Ishikawa (cell line): ENCODE results near the gene ADCY2.

Experiments
- CEBPB ChIP-seq: IDR thresholded peaks from 2 replicates; pipeline ENCODE4 v1.6.1; 2012
- CREB1 ChIP-seq: IDR thresholded peaks from 2 replicates; pipeline ENCODE4 v1.6.1; 2012; ENCODE audit warnings: low read depth
- EGR1 ChIP-seq: IDR thresholded peaks from 2 replicates; pipeline ENCODE4 v1.6.1; 2012
- EP300 ChIP-seq: IDR thresholded peaks from 2 replicates; pipeline ENCODE4 v1.6.1; 2012; ENCODE audit warnings: borderline replicate concordance
- FOXM1 ChIP-seq: IDR thresholded peaks from 2 replicates; pipeline ENCODE4 v1.6.1; 2012; ENCODE audit warnings: low read depth, borderline replicate concordance
- NFIC ChIP-seq: IDR thresholded peaks from 2 replicates; pipeline ENCODE4 v1.6.1; 2012
- RAD21 ChIP-seq: IDR thresholded peaks from 2 replicates; pipeline ENCODE4 v1.6.1; 2012; ENCODE audit warnings: low read depth
- TAF1 ChIP-seq: IDR thresholded peaks from 2 replicates; pipeline ENCODE4 v1.6.1; 2012; ENCODE audit warnings: low read depth, mild to moderate bottlenecking
- TCF12 ChIP-seq: IDR thresholded peaks from 2 replicates; pipeline ENCODE4 v1.6.1; 2012; ENCODE audit warnings: low read depth
- TEAD4 ChIP-seq: IDR thresholded peaks from 2 replicates; pipeline ENCODE4 v1.6.1; 2012
- YY1 ChIP-seq: IDR thresholded peaks from 2 replicates; pipeline ENCODE4 v1.6.1; 2012; ENCODE audit warnings: low read depth
- ZBTB7A ChIP-seq: IDR thresholded peaks from 2 replicates; pipeline ENCODE4 v1.6.1; 2012; ENCODE audit warnings: low read depth
- TF ChIP-seq, protein P1 (sequence below): IDR thresholded peaks from 2 replicates; pipeline ENCODE4 v1.6.1; 2012; ENCODE audit warnings: low read depth, mild to moderate bottlenecking
- TF ChIP-seq, protein P2 (sequence below): IDR thresholded peaks from 2 replicates; pipeline ENCODE4 v1.6.1; 2012
- TF ChIP-seq, protein P3 (sequence below): IDR thresholded peaks from 2 replicates; pipeline ENCODE4 v1.6.1; 2012

The ADCY2 gene

DNA sequence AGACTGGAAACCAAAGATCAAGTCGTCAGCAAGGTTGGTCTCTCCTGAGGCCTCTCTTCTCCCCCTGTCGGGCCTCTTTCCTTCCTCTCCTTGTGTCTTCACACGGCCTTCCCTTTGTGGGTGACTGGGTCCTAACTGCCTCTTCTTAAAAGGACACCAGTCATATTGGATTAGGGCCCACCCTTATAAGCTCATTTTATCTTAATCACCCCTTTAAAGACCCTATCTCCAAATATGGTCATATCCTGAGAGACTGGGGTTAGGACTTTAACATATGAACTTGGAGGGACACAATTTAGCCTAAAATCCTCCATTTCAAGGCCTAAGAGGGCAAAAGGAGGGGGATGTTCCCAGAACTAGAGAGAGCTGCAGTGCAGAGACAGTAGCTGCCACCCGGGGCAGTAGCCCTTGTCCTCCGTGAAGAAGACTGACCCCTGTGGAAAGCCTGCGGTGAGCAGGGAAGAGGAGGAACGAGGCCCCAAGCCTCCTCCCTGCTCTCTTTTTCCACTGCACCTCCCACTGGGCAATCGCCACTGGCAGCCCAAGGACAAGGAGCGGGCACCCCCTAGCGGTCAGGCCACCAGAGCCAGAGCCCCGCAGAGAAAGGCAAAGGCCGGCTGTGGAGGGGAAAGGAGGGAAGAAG lies 420.1 kb downstream of the ADCY2 start:
- TF ChIP-seq EGR1 (no peak), RAD21 (peak; percentile 84), EP300 (no peak)

DNA sequence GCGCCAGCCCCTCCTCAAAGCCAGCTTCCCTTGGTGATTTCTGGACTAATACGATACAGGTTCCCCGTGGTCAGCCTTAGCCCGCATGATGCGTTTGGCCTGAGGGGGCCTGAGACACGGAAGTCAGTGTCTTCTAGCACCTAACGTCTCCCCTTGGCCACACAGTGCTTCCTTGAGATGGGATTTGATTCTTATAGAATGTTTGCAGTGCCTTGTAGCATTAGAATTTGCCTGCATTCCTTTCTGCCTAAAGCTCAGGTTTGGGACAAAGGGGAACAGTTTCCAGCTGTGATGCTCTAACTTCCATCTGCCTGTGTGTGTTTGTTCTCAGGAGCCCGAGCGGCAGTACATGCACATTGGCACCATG lies 420.6 kb downstream of the ADCY2 start:
- TF ChIP-seq, protein P1, sequence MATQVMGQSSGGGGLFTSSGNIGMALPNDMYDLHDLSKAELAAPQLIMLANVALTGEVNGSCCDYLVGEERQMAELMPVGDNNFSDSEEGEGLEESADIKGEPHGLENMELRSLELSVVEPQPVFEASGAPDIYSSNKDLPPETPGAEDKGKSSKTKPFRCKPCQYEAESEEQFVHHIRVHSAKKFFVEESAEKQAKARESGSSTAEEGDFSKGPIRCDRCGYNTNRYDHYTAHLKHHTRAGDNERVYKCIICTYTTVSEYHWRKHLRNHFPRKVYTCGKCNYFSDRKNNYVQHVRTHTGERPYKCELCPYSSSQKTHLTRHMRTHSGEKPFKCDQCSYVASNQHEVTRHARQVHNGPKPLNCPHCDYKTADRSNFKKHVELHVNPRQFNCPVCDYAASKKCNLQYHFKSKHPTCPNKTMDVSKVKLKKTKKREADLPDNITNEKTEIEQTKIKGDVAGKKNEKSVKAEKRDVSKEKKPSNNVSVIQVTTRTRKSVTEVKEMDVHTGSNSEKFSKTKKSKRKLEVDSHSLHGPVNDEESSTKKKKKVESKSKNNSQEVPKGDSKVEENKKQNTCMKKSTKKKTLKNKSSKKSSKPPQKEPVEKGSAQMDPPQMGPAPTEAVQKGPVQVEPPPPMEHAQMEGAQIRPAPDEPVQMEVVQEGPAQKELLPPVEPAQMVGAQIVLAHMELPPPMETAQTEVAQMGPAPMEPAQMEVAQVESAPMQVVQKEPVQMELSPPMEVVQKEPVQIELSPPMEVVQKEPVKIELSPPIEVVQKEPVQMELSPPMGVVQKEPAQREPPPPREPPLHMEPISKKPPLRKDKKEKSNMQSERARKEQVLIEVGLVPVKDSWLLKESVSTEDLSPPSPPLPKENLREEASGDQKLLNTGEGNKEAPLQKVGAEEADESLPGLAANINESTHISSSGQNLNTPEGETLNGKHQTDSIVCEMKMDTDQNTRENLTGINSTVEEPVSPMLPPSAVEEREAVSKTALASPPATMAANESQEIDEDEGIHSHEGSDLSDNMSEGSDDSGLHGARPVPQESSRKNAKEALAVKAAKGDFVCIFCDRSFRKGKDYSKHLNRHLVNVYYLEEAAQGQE, result no peak
- TF ChIP-seq, protein P2, sequence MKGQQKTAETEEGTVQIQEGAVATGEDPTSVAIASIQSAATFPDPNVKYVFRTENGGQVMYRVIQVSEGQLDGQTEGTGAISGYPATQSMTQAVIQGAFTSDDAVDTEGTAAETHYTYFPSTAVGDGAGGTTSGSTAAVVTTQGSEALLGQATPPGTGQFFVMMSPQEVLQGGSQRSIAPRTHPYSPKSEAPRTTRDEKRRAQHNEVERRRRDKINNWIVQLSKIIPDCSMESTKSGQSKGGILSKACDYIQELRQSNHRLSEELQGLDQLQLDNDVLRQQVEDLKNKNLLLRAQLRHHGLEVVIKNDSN, result no peak
- no peak for TF ChIP-seq EP300
- no peak for TF ChIP-seq EGR1
- TF ChIP-seq, protein P3, sequence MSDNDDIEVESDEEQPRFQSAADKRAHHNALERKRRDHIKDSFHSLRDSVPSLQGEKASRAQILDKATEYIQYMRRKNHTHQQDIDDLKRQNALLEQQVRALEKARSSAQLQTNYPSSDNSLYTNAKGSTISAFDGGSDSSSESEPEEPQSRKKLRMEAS, result no peak
- no peak for TF ChIP-seq TEAD4
- no peak for TF ChIP-seq TCF12
- TF ChIP-seq CEBPB, result no peak
- no peak for TF ChIP-seq CREB1
- no peak for TF ChIP-seq FOXM1
- TF ChIP-seq RAD21, result no peak
- TF ChIP-seq NFIC, result no peak
- no peak for TF ChIP-seq ZBTB7A
- TF ChIP-seq TAF1, result no peak
- TF ChIP-seq YY1, result no peak

DNA sequence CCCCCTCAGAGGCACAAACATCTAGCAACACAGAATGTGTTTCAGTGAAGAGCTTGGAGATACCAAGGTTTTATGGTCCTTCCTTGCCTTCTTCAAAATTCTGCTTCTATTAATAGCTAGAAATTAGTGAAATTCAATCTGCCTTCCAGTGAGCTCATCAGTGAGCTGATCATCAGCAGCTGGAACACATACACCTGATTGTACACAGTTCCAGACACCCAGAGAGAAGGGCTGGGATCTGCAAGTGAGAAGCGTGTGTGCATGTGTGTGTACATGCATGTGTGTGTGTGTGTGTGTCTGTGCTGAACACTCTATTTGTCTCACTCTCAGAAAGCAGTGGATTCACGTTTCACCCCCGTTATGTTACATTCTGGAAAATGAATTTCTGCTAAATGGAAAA lies 426.5 kb downstream of the ADCY2 start:
- TF ChIP-seq, protein P1, result no peak

DNA sequence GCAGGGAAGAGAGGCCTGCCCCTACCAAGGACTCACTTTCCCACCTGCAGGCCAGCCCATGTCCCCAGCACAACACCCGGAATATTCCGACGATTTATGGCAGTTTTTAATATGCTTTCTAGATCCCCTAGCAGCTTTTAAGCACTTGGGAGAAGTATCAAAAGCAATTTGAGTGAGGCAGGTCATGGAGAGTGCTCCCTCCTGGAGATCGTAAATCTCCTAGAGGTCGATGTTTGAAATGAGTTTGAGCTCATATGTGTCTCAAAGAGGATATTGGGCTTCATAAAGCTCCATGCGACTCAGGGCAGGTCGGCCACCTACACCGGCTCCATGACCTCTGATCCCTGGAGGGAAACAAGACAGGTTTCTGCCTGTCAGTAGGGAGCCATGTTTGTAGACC lies 427.7 kb downstream of the ADCY2 start:
- TF ChIP-seq NFIC, result no peak
- TF ChIP-seq EP300, result no peak

DNA sequence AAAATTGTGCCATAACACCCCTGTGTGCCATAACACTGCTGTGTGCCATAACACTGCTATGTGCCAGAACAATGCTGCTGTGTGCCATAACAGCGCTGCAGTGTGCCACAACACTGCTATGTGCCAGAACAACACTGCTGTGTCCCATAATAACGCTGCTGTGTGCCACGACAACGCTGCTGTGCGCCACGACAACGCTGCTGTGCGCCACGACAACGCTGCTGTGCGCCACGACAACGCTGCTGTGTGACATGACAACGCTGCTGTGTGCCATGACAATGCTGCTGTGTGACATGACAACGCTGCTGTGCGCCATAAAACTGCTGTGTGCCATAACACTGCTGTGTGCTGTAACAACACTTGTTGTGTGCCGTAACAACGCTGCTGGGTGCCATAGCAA lies 429.1 kb downstream of the ADCY2 start:
- TF ChIP-seq YY1, result no peak
- no peak for TF ChIP-seq EP300
- TF ChIP-seq EGR1, result no peak
- no peak for TF ChIP-seq FOXM1
- TF ChIP-seq TEAD4, result no peak
- TF ChIP-seq, protein P3, result no peak
- no peak for TF ChIP-seq RAD21
- TF ChIP-seq CEBPB, result no peak
- TF ChIP-seq, protein P1, result no peak
- TF ChIP-seq NFIC, result no peak
- TF ChIP-seq, protein P2, result no peak
- no peak for TF ChIP-seq TAF1
- TF ChIP-seq TCF12, result no peak
- no peak for TF ChIP-seq CREB1
- TF ChIP-seq ZBTB7A, result no peak

DNA sequence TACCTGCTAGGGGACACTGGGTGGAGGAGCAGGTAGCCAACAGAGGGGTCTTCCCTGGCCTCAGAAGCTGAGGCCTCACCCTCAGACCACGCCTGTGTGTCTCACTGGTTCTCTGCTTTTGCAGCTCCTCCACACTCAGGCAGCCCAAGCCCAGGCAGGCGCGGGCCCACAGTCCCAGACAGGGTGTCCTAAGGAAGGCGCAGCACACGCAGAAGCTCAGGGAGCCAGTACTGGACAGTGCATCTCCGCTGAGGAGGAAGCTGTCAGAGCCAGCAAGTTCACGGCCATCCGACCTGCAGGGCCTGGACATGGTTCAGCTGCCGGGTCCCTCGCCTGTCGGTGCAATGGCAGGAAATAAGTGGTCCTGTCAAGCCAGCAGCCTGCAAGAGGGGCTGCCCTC lies 429.7 kb downstream of the ADCY2 start:
- TF ChIP-seq FOXM1, result no peak
- no peak for TF ChIP-seq TEAD4
- TF ChIP-seq TAF1, result no peak
